HEK293 (cell line): Measurements from ENCODE around the gene MAPKAP1.
A peak's percentile ranks its signal among the peaks of the same experiment; 100 is the strongest.

Source experiments
- CTCF ChIA-PET: fragments of 350-600 bp; formaldehyde crosslinking; extraction: SDS; loops from one replicate; lab custom pipeline; 2021; ENCODE audit warnings: antibody characterized with exemption; lab: Yijun Ruan, JAX
- POLR2A ChIA-PET: fragments of 300-600 bp; formaldehyde crosslinking; extraction: SDS; loops from one replicate; lab custom pipeline; 2020; ENCODE audit warnings: antibody characterized with exemption, inconsistent platforms; lab: Yijun Ruan, JAX
- H3K27ac ChIP-seq: fragments of 200-500 bp; sonication (Bioruptor generic); 2 replicates; pipeline ENCODE4 v1.5.1; 2014; ENCODE audit warnings: low read depth, low read length, control low read depth, inconsistent platforms; ENCODE audit errors: extremely low read depth
- H3K36me3 ChIP-seq, 2 experiments: fragments of 200-500 bp in 1 of 2; sonication (Bioruptor generic) in 1 of 2; 1 replicate in 1 of 2; 2 replicates in 1 of 2; pipeline ENCODE4 v1.5.1; 2014 to 2017; ENCODE audit warnings: inconsistent platforms in 2 of 2, low read length in 2 of 2; ENCODE audit not compliant: control insufficient read depth in 2 of 2, insufficient read depth in 1 of 2
- H3K4me1 ChIP-seq: fragments of 200-500 bp; sonication (Bioruptor generic); 2 replicates; pipeline ENCODE4 v1.5.1; 2014; ENCODE audit warnings: mild to moderate bottlenecking, low read length, inconsistent platforms; ENCODE audit not compliant: control insufficient read depth, insufficient read depth
- H3K4me3 ChIP-seq: 2 replicates; pipeline ENCODE4 v1.5.1; 2011; ENCODE audit warnings: low read depth, mild to moderate bottlenecking, control low read depth, low read length, moderate library complexity
- H3K9me3 ChIP-seq: fragments of 200-500 bp; sonication (Bioruptor generic); 2 replicates; pipeline ENCODE4 v1.5.1; 2014; ENCODE audit warnings: low read depth, low read length, inconsistent platforms; ENCODE audit not compliant: control insufficient read depth, insufficient read depth
- BCL6B ChIP-seq: fragments of 450-650 bp; formaldehyde crosslinking; IDR thresholded peaks from 2 replicates; pipeline ENCODE4 v1.5.1; 2017; ENCODE audit warnings: missing biosample characterization, missing genetic modification characterization
- EGR2 ChIP-seq: fragments of 450-650 bp; formaldehyde crosslinking; IDR thresholded peaks from 2 replicates; pipeline ENCODE4 v1.5.1; 2016; ENCODE audit warnings: low read depth, missing biosample characterization, missing genetic modification characterization
- GLIS2 ChIP-seq: fragments of 450-650 bp; formaldehyde crosslinking; IDR thresholded peaks from 2 replicates; pipeline ENCODE4 v1.5.1; 2016; ENCODE audit warnings: missing biosample characterization, missing genetic modification characterization
- YY1 ChIP-seq: fragments of 450-650 bp; formaldehyde crosslinking; IDR thresholded peaks from 2 replicates; pipeline ENCODE4 v1.5.1; 2018; ENCODE audit warnings: missing biosample characterization, missing genetic modification characterization
- ZBTB49 ChIP-seq: fragments of 450-650 bp; formaldehyde crosslinking; IDR thresholded peaks from 2 replicates; pipeline ENCODE4 v1.5.1; 2016; ENCODE audit warnings: missing biosample characterization, missing genetic modification characterization, low read depth
- ZFHX2 ChIP-seq: fragments of 450-650 bp; formaldehyde crosslinking; conservative IDR thresholded peaks from 2 replicates; pipeline ENCODE4 v1.5.1; 2016; ENCODE audit warnings: missing biosample characterization, missing genetic modification characterization
- ZNF133 ChIP-seq: fragments of 450-650 bp; formaldehyde crosslinking; IDR thresholded peaks from 2 replicates; pipeline ENCODE4 v1.5.1; 2016; ENCODE audit warnings: missing biosample characterization, missing genetic modification characterization
- ZNF221 ChIP-seq: fragments of 450-650 bp; formaldehyde crosslinking; IDR thresholded peaks from 2 replicates; pipeline ENCODE4 v1.5.1; 2017; ENCODE audit warnings: missing biosample characterization, missing genetic modification characterization, borderline replicate concordance
- ZNF341 ChIP-seq: fragments of 450-650 bp; formaldehyde crosslinking; IDR thresholded peaks from 2 replicates; pipeline ENCODE4; 2016; ENCODE audit warnings: low read depth, missing biosample characterization, missing genetic modification characterization
- ZNF629 ChIP-seq: fragments of 450-650 bp; formaldehyde crosslinking; IDR thresholded peaks from 2 replicates; pipeline ENCODE4 v1.5.1; 2017; ENCODE audit warnings: missing biosample characterization, missing genetic modification characterization
- ZNF660 ChIP-seq: fragments of 450-650 bp; IDR thresholded peaks from 2 replicates; pipeline ENCODE4 v1.5.1; 2018; ENCODE audit warnings: missing biosample characterization, mild to moderate bottlenecking, missing genetic modification characterization
- ZNF747 ChIP-seq: fragments of 450-650 bp; formaldehyde crosslinking; IDR thresholded peaks from 2 replicates; pipeline ENCODE4 v1.5.1; 2016; ENCODE audit warnings: missing biosample characterization, missing genetic modification characterization
- TF ChIP-seq, protein P1 (sequence below): sonication (generic); formaldehyde crosslinking; IDR thresholded peaks from 2 replicates; pipeline ENCODE4 v1.8.1; 2022; ENCODE audit warnings: mild to moderate bottlenecking, moderate library complexity, missing genetic modification reagents
- TF ChIP-seq, protein P2 (sequence below): fragments of 450-650 bp; formaldehyde crosslinking; IDR thresholded peaks from 2 replicates; pipeline ENCODE4 v1.5.1; 2016; ENCODE audit warnings: missing biosample characterization, missing genetic modification characterization

MAPKAP1 gene

GRCh38 chr9:125589287-125589686 is 117.7 kb downstream of the MAPKAP1 start:
- Histone ChIP-seq H3K4me1 (no peaks in the 10 kb centered on the region), H3K9me3 (no peaks in the 10 kb centered on the region), H3K4me3 (no peak overlapping the region), H3K27ac (no peak overlapping the region), H3K36me3 (peaks cover 0 to 7% of the 10 kb centered on the region in 2 experiments; a peak in 1 of 3 replicates)
- POLR2A ChIA-PET, result no interaction called here
- CTCF ChIA-PET, result interaction anchor here (2.2 kb wide), 1 partner anchor 31 kb away, joined by 9 read pairs; no protein-coding TSS in a partner anchor
- TF ChIP-seq, protein P1, sequence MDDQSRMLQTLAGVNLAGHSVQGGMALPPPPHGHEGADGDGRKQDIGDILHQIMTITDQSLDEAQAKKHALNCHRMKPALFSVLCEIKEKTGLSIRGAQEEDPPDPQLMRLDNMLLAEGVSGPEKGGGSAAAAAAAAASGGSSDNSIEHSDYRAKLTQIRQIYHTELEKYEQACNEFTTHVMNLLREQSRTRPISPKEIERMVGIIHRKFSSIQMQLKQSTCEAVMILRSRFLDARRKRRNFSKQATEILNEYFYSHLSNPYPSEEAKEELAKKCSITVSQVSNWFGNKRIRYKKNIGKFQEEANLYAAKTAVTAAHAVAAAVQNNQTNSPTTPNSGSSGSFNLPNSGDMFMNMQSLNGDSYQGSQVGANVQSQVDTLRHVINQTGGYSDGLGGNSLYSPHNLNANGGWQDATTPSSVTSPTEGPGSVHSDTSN (CRISPR knock-in tag), result no peak
- TF ChIP-seq ZNF133 (tag by site-specific recombination), result no peak

DNA sequence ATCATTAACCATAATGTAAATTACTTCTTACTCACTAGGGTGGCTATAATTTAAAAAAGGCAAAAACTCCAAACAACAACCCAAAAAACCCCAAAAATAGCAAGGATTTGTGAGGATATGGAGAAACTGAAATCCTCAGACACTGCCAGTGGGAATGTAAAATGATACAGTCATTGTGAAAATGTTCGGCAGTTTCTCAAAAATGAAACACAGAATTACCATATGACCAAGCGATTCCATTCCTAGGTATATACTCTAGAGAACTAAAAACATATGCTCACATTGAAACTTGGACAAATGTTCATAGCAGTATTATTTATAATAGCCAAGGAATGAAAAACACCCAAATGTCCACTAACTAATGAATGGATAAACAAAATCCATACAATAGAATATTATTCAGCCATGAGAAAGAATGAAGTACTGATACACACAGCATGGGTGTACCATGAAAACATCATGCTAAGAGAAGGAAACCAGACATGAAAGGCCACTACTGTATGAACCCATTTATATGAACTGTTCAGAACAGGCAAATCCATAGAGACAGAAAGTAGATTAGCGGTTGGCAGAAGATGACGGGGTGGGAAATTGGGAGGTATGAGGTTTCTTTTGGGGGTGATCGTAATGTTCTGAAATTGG is 119.1 kb downstream of the MAPKAP1 start:
- Histone ChIP-seq H3K4me1 (no peaks in the 10 kb centered on the region), H3K36me3 (peaks cover 0 to 11% of the 10 kb centered on the region in 2 experiments; a peak in 1 of 3 replicates), H3K4me3 (no peak overlapping the region), H3K27ac (no peak overlapping the region), H3K9me3 (no peaks in the 10 kb centered on the region)
- CTCF ChIA-PET, result no interaction called here
- TF ChIP-seq ZNF660 (tag by site-specific recombination), result no peak
- TF ChIP-seq ZNF221 (tag by site-specific recombination), result no peak
- POLR2A ChIA-PET, result no interaction called here

GRCh38 chr9:125586172-125586511 is 120.9 kb downstream of the MAPKAP1 start:
- ChIA-PET POLR2A (no interaction called here), CTCF (no interaction called here)
- no peak overlapping the region for H3K27ac ChIP-seq
- H3K9me3 ChIP-seq, result no peaks in the 10 kb centered on the region
- H3K4me1 ChIP-seq, result no peaks in the 10 kb centered on the region
- H3K36me3 ChIP-seq, result peaks cover 0 to 17% of the 10 kb centered on the region in 2 experiments; a peak in 1 of 3 replicates
- TF ChIP-seq ZNF341 (no peak), ZFHX2 (tag by site-specific recombination) (peak; percentile 97), ZBTB49 (tag by site-specific recombination) (no peak), EGR2 (tag by site-specific recombination) (peak; percentile 91)
- H3K4me3 ChIP-seq, result no peak overlapping the region

GRCh38 chr9:125585503-125586171 is 121.4 kb downstream of the MAPKAP1 start:
- TF ChIP-seq ZBTB49 (tag by site-specific recombination) (no peak), GLIS2 (tag by site-specific recombination) (no peak), ZNF747 (no peak), ZNF660 (tag by site-specific recombination) (no peak), YY1 (no peak), BCL6B (tag by site-specific recombination) (no peak), ZNF629 (no peak)
- TF ChIP-seq, protein P2, sequence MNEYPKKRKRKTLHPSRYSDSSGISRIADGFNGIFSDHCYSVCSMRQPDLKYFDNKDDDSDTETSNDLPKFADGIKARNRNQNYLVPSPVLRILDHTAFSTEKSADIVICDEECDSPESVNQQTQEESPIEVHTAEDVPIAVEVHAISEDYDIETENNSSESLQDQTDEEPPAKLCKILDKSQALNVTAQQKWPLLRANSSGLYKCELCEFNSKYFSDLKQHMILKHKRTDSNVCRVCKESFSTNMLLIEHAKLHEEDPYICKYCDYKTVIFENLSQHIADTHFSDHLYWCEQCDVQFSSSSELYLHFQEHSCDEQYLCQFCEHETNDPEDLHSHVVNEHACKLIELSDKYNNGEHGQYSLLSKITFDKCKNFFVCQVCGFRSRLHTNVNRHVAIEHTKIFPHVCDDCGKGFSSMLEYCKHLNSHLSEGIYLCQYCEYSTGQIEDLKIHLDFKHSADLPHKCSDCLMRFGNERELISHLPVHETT (tag by site-specific recombination), result no peak
- H3K4me1 ChIP-seq, result no peaks in the 10 kb centered on the region
- H3K9me3 ChIP-seq, result no peaks in the 10 kb centered on the region
- H3K27ac ChIP-seq, result no peak overlapping the region
- H3K4me3 ChIP-seq, result no peak overlapping the region
- H3K36me3 ChIP-seq, result peaks cover 0 to 17% of the 10 kb centered on the region in 2 experiments; a peak in 1 of 3 replicates
- CTCF ChIA-PET, result no interaction called here
- POLR2A ChIA-PET, result no interaction called here
